GM18873 (cell line): ENCODE results near the gene ZNF775.

Source experiments
- ATAC-seq: cut with Tn5 transposase; IDR thresholded peaks from one replicate; pipeline ENCODE4 v1.9.1; 2021; ENCODE audit warnings: mild to moderate bottlenecking, moderate library complexity, moderate number of reproducible peaks; ENCODE audit not compliant: unreplicated experiment, low FRiP score

Gene ZNF775

DNA sequence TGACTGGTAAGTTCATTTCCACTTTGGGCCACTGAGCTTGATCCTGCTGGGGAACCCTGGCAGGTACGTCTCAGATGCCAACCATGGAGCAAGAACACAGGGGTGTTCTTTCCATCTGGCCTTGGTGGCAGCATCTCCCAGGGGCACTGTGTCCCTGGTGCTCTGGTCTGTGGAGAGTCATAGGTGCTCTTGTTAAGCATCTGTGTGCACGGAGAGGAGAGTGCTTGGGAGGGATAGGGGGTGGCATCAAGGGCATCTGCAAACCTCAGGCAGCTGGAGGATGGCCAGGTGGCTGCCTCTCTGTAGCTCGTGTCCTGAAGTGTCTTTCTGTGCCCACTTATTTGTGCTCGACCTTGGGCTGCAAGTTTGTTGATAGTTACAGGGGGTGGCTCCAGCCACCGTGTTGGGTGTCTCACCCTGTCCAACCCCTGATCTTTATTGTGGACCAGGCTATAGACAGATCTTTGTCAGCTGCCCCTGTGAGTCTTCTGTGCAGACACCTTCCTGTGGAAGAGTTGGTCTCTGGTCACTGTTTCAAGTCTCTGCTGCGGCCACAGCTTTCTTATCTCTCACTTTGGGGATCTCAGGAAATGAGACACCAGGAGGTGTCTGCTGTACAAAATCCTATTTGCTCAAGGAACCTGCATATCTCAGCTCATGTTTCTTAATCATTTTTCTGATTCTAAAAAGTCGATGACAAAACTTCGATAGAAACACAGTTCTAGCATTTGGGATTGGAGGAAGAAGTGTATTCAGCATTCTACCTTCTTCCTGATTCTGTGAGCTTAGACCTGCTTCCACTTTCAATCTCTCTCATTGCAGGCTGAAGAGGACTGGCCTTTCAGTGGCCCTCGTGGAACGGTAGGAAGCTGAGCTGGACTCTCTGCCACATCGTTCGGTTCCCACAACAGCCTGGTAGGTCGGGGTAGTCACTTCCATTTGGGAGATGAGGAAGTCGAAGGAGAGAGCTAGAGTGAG lies 54.1 kb downstream of the ZNF775 start:
- ATAC-seq = no peak

DNA sequence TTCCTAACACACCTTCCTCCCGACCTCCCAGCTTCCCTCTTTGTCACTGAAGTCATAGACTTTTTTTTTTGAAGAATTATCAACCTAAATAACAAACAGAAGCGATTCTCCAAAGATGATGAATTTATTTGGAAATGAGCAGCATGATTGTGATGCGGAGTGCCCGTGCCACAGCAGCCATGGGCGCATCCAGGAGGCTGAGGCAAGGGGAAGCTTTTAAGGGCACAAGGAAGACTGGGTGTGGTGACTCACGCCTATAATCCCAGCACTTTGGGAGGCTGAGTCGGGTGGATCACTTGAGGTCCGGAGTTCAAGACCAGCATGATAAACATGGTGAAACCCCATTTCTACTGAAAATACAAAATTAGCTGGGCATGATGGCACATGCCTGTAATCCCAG lies 55.1 kb downstream of the ZNF775 start:
- no peak for ATAC-seq

DNA sequence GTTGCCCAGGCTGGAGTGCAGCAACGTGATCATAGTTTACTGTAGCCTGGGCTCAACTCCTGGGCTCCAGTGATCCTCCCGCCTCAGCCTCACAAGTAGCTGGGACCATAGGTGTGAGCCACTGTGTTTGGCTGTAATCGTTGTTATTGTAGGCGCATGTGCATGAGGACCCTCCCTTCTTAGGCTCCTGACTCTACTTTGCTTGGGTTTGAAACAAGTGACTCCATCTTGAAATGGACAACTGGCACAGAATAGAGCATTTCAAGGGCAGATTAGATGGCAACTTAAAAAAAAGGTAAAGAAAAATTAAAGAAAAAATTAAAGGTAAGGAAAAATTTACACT lies 55.9 kb downstream of the ZNF775 start:
- ATAC-seq = peak; percentile 0

DNA sequence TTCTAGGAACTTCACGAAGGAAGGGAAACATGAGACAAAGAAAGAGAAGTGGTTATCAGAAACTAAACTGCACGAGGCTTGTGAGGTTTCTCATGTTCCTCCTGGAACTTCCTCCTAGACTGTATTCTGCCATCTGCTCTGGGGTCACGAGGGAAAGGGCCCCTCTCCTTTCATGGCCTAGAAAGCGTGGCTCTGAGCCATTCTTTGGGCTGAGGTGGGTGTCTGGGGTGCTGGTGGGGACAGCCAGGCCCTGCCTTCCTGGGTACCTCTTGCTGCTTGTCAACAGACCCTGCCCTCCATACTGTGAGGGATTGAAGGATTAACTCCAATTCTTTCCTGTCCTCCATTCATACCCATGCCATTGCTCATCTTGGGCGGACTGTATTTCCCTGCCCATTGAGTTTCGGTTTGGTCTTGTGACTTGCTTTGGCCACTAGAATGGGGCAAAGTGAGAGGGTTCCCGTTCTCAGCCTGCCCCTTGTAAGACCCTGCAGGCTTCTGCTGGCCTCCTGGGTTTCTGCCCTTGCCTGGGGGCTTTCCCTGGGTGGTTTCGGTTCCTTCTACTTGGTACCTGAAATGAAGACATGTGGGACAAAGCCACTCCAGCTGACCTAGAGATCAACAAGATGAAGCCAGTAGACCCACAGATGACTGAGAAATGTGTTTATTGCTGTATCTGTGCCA lies 56.4 kb downstream of the ZNF775 start:
- ATAC-seq = peak; percentile 91

DNA sequence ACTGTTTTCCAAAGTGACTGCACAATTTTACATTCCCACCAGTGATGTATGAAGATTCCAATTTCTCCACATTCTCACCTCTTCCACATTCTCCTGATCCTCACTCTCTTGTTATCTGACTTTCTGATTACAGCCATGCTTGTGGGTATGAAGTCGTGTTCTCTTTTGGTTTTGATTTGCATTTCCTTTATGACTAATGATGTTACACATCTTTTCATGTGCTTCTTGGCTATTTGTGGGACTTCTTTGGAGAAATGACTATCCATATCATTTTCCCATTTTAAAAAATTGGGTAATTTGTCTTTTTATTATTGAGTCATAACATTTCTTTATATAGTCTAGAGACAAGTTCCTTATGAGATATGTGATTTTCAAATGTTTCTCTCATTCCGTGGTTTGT lies 60.8 kb downstream of the ZNF775 start:
- ATAC-seq = no peak

DNA sequence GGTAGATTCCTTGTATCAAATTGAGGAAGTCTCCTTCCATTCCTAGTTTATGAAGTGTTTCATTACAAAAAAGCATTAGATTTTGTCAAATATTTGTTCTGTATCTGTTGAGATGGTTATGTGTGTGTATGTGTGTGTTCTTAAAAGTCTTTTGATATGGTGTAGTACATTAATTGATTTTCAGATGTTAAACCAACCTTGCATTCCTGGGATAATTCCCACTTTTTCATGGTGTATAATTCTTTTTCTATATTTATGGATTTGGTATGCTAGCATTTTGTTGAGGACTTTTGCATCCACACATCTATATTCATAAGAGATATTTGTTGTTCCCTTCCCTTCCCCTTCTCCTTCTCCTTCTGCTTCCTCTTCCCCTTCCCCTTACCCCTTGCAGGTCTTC lies 62.4 kb downstream of the ZNF775 start:
- ATAC-seq = no peak

DNA sequence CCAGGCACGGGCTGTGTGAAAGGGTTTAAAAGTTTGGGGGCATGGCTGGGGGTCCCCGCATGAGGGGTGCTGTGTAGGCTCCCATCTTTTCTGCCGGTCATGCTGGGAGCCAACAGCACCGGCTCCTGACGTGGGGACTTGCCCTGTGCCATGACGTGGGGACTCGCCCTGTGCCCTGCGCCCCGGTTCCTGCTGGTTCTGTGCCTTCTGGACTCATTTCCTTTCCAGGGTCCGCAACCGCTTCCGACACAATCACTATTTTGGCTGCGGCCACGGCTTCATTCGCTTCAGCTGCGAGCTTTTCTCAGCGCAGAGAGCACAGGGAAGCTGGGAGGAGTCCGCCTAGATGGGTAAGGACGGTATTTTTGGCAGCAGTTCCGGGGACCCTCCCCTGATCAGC lies 63.7 kb downstream of the ZNF775 start:
- ATAC-seq = no peak

DNA sequence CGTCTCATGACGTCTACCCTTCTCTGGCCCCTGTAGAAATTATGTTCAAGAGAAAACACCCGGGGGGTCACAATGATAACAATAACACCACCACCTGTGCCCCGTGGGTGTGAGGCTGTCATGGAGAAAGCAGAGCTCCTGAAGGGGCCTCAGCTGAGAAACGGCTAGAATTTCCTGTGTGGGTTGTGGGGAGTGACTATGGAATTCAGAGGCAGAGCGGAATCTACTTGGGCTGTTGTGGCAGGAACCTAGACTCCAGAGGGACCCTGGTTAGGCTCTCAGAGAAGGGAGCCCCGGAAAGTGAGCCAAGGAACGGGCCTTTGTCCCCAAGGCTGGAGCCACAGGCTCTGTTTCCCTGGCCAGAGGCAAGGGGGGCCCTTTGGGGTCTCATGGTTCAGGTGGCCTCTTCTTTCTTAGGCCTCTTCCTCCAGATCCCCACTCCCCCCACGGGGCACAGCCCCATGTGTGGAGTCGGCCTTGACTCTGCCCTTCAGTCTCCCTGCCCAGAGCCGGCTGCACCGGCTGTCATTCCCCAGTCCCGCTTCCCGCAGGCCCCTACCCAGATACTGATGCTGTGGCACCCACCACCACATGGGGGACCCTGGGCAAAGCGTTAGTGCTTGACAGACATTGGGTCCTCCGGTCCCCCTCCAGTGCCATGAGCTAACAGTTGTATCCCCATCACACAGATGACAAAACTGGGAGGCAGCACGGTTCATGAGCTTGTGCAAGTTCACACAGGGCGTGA lies 64.8 kb downstream of the ZNF775 start:
- ATAC-seq = no peak

DNA sequence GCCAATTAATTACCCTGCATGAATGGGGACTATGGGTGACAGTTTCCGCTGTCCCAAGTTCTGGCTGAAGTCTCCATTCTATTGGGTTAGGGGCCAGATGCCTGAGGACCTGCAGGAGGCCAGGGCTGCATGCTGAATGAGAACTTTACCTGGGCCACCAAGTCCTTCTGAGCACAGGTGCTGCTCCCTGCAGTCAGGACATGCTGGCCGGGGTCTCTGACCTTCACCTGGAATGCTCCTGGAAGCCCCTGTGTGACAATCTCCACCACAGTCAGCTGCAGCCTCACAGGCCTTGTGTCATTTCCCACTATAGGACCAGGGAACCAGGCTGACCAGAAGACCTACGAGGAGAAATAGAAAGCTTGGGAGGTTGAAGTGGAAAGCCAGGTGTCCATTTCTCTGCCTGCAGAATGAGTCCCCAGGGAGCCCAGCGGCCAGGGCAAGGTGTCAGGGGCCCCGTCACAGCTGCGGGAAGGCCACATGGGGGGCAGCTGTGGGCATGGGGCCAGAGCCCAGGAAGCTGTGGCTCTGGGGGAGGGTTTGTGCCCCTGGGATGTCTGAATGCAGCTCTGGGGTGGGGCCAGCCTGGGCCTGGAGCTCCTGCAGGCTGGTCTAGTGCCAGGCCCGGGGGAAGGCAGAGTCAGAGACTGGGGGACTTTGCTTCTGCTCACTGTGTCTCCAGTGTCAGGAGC lies 65.7 kb downstream of the ZNF775 start:
- no peak for ATAC-seq

DNA sequence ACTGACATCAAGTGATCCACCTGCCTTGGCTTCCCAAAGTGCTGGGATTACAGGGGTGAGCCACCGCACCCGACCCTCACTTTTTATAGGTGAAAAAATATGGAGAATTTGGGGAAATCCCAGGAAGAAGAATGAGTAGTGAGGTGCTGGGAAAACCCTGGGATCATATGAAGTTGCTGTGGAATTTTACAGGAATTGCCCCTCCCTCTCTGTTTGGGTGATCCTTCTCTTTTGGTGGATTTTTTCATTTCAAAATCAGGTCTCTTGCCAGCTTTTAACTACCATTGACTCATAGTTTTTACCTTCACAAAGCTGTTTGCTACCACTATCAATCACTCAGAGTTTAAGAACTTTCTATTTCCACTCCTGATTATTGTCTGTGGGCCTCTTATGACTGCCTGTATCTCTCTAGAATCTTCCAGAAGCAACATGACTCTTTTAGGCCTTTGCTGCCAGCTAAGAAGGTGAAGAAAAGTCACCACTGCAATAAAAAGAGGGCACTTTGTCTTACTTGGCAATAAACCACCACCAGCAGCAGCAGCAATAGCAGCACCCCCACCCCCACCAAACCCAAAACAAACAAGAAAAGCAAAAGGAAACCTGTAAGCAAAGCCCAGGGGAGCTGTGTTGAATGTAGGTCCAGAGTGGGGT lies 67.3 kb downstream of the ZNF775 start:
- no peak for ATAC-seq
